A673 (cell line): Measurements from ENCODE around the gene MRPL33.

Experiments used
- EZH2 ChIP-seq: fragments of 200-600 bp; sonication (generic); IDR thresholded peaks from 2 replicates; pipeline ENCODE4 v1.6.1; 2017; ENCODE audit warnings: borderline replicate concordance, low read depth, mild to moderate bottlenecking, mixed read lengths, antibody characterized with exemption, low read length; ENCODE audit not compliant: poor library complexity, severe bottlenecking
- TF ChIP-seq, protein P1 (sequence below): fragments of 300-800, 200-600 bp; sonication (generic); conservative IDR thresholded peaks from 2 replicates; pipeline ENCODE4 v1.5.1; 2017; ENCODE audit warnings: low read depth, mild to moderate bottlenecking, antibody characterized with exemption, low read length, moderate library complexity, mixed read lengths

DNA sequence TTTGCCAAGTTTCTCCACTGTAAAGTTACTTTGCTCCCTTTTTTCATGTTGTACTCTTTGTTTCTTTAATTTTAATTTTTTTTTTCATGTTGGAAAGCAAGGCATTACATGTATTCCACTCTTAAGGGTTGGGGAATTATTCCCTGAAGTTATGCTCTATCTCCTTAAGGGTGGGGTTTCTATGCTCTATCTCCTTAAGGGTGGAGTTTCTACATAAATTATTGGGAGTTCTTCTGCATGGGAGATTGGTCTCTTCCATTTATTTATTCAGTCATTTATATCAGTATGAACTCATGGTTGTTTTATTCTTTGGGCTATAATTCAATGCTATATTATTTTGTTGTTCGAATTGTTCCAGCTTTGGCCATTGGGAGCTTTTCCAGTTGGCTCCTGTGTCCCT, 11.2 kb downstream of the MRPL33 start:
- TF ChIP-seq, protein P1, sequence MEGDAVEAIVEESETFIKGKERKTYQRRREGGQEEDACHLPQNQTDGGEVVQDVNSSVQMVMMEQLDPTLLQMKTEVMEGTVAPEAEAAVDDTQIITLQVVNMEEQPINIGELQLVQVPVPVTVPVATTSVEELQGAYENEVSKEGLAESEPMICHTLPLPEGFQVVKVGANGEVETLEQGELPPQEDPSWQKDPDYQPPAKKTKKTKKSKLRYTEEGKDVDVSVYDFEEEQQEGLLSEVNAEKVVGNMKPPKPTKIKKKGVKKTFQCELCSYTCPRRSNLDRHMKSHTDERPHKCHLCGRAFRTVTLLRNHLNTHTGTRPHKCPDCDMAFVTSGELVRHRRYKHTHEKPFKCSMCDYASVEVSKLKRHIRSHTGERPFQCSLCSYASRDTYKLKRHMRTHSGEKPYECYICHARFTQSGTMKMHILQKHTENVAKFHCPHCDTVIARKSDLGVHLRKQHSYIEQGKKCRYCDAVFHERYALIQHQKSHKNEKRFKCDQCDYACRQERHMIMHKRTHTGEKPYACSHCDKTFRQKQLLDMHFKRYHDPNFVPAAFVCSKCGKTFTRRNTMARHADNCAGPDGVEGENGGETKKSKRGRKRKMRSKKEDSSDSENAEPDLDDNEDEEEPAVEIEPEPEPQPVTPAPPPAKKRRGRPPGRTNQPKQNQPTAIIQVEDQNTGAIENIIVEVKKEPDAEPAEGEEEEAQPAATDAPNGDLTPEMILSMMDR: no peak
- no peak for TF ChIP-seq EZH2
